Measurements from ENCODE around the gene TOR2A. TPM values are rescaled to one million over a fixed set of nuclear protein-coding genes. Genes with fewer than 3 reads are reported as not detected.

The TOR2A gene
- total RNA-seq, 1 experiment from 2014 or later, result 14.4 TPM

DNA sequence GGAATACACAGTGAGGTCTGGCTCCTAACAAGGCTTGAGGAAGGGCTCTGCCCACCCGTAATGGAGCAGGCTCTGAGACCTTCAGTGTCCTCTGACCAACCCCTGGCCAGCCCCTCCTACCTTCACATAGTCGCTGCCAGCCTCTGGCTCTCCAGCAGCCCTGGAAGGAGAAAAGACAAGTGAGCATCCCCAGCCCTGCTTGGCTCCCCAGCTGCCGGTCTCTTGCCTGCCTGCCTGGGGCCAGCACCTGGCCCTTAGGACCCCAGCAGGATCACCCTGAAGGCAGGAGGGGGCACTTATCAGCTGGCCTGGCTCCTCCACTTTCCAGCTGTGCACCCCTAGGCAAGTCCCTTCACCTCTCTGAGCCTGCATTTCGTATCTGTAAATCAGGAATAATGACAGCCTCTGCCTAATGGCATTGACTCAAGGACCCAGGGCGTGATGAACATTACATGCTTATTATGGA, 26.4 kb upstream of the TOR2A start:
- ATAC-seq (no peak; the same call in 1 of the 2 replicates), DNase-seq (ENCODE audit: low spot score) (no peak)
- no peaks in the 10 kb centered on the region for H3K36me3 Mint-ChIP-seq
- CTCF ChIA-PET, result interaction anchor here (0.7 to 3.1 kb wide), 4 partner anchors 10 to 160 kb away, joined by 3 to 30 read pairs (median 6); partner anchors contain the start of gene TOR2A
- peaks cover 18% of the 10 kb centered on the region for H3K27me3 Mint-ChIP-seq (ENCODE audit: low read depth)
- H3K9me3 Mint-ChIP-seq, result no peaks in the 10 kb centered on the region
- peaks cover 30% of the 10 kb centered on the region for H3K4me1 Mint-ChIP-seq
- no peak overlapping the region for H3K4me3 Mint-ChIP-seq
- TF ChIP-seq ETV6 (CRISPR knock-in tag; IDR thresholded peaks at IDR 0.05) (no peak), HMGA2 (CRISPR knock-in tag; IDR thresholded peaks at IDR 0.05) (no peak), ZNF219 (CRISPR knock-in tag; IDR thresholded peaks at IDR 0.05; ENCODE audit: borderline replicate concordance) (no peak), TEAD1 (CRISPR knock-in tag; IDR thresholded peaks at IDR 0.05) (no peak), NFYB (CRISPR knock-in tag; conservative IDR thresholded peaks at IDR 0.05; ENCODE audit: low read depth) (no peak), ELF4 (CRISPR knock-in tag; IDR thresholded peaks at IDR 0.05; ENCODE audit: low read depth) (no peak), ATF1 (CRISPR knock-in tag; IDR thresholded peaks at IDR 0.05) (no peak), NFATC4 (CRISPR knock-in tag; IDR thresholded peaks at IDR 0.05) (no peak)
- TF ChIP-seq, protein P1, sequence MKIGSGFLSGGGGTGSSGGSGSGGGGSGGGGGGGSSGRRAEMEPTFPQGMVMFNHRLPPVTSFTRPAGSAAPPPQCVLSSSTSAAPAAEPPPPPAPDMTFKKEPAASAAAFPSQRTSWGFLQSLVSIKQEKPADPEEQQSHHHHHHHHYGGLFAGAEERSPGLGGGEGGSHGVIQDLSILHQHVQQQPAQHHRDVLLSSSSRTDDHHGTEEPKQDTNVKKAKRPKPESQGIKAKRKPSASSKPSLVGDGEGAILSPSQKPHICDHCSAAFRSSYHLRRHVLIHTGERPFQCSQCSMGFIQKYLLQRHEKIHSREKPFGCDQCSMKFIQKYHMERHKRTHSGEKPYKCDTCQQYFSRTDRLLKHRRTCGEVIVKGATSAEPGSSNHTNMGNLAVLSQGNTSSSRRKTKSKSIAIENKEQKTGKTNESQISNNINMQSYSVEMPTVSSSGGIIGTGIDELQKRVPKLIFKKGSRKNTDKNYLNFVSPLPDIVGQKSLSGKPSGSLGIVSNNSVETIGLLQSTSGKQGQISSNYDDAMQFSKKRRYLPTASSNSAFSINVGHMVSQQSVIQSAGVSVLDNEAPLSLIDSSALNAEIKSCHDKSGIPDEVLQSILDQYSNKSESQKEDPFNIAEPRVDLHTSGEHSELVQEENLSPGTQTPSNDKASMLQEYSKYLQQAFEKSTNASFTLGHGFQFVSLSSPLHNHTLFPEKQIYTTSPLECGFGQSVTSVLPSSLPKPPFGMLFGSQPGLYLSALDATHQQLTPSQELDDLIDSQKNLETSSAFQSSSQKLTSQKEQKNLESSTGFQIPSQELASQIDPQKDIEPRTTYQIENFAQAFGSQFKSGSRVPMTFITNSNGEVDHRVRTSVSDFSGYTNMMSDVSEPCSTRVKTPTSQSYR (CRISPR knock-in tag; IDR thresholded peaks at IDR 0.05), result no peak
- TF ChIP-seq, protein P2, sequence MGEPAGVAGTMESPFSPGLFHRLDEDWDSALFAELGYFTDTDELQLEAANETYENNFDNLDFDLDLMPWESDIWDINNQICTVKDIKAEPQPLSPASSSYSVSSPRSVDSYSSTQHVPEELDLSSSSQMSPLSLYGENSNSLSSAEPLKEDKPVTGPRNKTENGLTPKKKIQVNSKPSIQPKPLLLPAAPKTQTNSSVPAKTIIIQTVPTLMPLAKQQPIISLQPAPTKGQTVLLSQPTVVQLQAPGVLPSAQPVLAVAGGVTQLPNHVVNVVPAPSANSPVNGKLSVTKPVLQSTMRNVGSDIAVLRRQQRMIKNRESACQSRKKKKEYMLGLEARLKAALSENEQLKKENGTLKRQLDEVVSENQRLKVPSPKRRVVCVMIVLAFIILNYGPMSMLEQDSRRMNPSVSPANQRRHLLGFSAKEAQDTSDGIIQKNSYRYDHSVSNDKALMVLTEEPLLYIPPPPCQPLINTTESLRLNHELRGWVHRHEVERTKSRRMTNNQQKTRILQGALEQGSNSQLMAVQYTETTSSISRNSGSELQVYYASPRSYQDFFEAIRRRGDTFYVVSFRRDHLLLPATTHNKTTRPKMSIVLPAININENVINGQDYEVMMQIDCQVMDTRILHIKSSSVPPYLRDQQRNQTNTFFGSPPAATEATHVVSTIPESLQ (CRISPR knock-in tag; IDR thresholded peaks at IDR 0.05), result no peak
- TF ChIP-seq, protein P3, sequence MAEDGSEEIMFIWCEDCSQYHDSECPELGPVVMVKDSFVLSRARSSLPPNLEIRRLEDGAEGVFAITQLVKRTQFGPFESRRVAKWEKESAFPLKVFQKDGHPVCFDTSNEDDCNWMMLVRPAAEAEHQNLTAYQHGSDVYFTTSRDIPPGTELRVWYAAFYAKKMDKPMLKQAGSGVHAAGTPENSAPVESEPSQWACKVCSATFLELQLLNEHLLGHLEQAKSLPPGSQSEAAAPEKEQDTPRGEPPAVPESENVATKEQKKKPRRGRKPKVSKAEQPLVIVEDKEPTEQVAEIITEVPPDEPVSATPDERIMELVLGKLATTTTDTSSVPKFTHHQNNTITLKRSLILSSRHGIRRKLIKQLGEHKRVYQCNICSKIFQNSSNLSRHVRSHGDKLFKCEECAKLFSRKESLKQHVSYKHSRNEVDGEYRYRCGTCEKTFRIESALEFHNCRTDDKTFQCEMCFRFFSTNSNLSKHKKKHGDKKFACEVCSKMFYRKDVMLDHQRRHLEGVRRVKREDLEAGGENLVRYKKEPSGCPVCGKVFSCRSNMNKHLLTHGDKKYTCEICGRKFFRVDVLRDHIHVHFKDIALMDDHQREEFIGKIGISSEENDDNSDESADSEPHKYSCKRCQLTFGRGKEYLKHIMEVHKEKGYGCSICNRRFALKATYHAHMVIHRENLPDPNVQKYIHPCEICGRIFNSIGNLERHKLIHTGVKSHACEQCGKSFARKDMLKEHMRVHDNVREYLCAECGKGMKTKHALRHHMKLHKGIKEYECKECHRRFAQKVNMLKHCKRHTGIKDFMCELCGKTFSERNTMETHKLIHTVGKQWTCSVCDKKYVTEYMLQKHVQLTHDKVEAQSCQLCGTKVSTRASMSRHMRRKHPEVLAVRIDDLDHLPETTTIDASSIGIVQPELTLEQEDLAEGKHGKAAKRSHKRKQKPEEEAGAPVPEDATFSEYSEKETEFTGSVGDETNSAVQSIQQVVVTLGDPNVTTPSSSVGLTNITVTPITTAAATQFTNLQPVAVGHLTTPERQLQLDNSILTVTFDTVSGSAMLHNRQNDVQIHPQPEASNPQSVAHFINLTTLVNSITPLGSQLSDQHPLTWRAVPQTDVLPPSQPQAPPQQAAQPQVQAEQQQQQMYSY (CRISPR knock-in tag; IDR thresholded peaks at IDR 0.05), result no peak
- TF ChIP-seq, protein P4, sequence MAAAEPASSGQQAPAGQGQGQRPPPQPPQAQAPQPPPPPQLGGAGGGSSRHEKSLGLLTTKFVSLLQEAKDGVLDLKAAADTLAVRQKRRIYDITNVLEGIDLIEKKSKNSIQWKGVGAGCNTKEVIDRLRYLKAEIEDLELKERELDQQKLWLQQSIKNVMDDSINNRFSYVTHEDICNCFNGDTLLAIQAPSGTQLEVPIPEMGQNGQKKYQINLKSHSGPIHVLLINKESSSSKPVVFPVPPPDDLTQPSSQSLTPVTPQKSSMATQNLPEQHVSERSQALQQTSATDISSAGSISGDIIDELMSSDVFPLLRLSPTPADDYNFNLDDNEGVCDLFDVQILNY (CRISPR knock-in tag; IDR thresholded peaks at IDR 0.05), result no peak
- TF ChIP-seq, protein P5, sequence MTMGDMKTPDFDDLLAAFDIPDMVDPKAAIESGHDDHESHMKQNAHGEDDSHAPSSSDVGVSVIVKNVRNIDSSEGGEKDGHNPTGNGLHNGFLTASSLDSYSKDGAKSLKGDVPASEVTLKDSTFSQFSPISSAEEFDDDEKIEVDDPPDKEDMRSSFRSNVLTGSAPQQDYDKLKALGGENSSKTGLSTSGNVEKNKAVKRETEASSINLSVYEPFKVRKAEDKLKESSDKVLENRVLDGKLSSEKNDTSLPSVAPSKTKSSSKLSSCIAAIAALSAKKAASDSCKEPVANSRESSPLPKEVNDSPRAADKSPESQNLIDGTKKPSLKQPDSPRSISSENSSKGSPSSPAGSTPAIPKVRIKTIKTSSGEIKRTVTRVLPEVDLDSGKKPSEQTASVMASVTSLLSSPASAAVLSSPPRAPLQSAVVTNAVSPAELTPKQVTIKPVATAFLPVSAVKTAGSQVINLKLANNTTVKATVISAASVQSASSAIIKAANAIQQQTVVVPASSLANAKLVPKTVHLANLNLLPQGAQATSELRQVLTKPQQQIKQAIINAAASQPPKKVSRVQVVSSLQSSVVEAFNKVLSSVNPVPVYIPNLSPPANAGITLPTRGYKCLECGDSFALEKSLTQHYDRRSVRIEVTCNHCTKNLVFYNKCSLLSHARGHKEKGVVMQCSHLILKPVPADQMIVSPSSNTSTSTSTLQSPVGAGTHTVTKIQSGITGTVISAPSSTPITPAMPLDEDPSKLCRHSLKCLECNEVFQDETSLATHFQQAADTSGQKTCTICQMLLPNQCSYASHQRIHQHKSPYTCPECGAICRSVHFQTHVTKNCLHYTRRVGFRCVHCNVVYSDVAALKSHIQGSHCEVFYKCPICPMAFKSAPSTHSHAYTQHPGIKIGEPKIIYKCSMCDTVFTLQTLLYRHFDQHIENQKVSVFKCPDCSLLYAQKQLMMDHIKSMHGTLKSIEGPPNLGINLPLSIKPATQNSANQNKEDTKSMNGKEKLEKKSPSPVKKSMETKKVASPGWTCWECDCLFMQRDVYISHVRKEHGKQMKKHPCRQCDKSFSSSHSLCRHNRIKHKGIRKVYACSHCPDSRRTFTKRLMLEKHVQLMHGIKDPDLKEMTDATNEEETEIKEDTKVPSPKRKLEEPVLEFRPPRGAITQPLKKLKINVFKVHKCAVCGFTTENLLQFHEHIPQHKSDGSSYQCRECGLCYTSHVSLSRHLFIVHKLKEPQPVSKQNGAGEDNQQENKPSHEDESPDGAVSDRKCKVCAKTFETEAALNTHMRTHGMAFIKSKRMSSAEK (CRISPR knock-in tag; IDR thresholded peaks at IDR 0.05; ENCODE audit: borderline replicate concordance), result no peak
- TF ChIP-seq, protein P6, sequence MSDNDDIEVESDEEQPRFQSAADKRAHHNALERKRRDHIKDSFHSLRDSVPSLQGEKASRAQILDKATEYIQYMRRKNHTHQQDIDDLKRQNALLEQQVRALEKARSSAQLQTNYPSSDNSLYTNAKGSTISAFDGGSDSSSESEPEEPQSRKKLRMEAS (CRISPR knock-in tag; IDR thresholded peaks at IDR 0.05), result no peak
- TF ChIP-seq, protein P7, sequence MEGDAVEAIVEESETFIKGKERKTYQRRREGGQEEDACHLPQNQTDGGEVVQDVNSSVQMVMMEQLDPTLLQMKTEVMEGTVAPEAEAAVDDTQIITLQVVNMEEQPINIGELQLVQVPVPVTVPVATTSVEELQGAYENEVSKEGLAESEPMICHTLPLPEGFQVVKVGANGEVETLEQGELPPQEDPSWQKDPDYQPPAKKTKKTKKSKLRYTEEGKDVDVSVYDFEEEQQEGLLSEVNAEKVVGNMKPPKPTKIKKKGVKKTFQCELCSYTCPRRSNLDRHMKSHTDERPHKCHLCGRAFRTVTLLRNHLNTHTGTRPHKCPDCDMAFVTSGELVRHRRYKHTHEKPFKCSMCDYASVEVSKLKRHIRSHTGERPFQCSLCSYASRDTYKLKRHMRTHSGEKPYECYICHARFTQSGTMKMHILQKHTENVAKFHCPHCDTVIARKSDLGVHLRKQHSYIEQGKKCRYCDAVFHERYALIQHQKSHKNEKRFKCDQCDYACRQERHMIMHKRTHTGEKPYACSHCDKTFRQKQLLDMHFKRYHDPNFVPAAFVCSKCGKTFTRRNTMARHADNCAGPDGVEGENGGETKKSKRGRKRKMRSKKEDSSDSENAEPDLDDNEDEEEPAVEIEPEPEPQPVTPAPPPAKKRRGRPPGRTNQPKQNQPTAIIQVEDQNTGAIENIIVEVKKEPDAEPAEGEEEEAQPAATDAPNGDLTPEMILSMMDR (IDR thresholded peaks at IDR 0.05), result no peak
- TF ChIP-seq, protein P8, sequence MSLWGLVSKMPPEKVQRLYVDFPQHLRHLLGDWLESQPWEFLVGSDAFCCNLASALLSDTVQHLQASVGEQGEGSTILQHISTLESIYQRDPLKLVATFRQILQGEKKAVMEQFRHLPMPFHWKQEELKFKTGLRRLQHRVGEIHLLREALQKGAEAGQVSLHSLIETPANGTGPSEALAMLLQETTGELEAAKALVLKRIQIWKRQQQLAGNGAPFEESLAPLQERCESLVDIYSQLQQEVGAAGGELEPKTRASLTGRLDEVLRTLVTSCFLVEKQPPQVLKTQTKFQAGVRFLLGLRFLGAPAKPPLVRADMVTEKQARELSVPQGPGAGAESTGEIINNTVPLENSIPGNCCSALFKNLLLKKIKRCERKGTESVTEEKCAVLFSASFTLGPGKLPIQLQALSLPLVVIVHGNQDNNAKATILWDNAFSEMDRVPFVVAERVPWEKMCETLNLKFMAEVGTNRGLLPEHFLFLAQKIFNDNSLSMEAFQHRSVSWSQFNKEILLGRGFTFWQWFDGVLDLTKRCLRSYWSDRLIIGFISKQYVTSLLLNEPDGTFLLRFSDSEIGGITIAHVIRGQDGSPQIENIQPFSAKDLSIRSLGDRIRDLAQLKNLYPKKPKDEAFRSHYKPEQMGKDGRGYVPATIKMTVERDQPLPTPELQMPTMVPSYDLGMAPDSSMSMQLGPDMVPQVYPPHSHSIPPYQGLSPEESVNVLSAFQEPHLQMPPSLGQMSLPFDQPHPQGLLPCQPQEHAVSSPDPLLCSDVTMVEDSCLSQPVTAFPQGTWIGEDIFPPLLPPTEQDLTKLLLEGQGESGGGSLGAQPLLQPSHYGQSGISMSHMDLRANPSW (CRISPR knock-in tag; conservative IDR thresholded peaks at IDR 0.05; ENCODE audit: low read depth), result no peak
- no peak overlapping the region for H3K27ac Mint-ChIP-seq
- POLR2A ChIA-PET, result interaction anchor here (1.0 kb wide), 1 partner anchor 19 kb away, joined by 3 read pairs; no protein-coding TSS in a partner anchor
